ENCODE data around the gene PALS1.

Gene PALS1

GRCh38 chr14:67241411-67242167 lies at the start of gene PALS1:
Gene PALS1, plus strand, starts transcription at chr14:67241435. Its CDS starts 37,736 bp downstream, at chr14:67279171.
- DNase-seq (ENCODE audit: low read depth): peak; percentile 49

GRCh38 chr14:67191768-67192290 lies 49.4 kb upstream of the PALS1 start:
- no peak for DNase-seq (ENCODE audit: low read depth)

GRCh38 chr14:67192366-67192765 lies 48.9 kb upstream of the PALS1 start:
- no peak for DNase-seq (ENCODE audit: low read depth)

GRCh38 chr14:67195279-67195678 lies 46.0 kb upstream of the PALS1 start:
- no peak for DNase-seq (ENCODE audit: low read depth)

- DNase-seq (ENCODE audit: low read depth): no peak
These were observed 42.2 kb upstream of the PALS1 start for GRCh38 chr14:67199016-67199415.

GRCh38 chr14:67207810-67208209 lies 33.4 kb upstream of the PALS1 start:
- DNase-seq (ENCODE audit: low read depth): no peak

- no peak for DNase-seq (ENCODE audit: low read depth)
These were observed 23.1 kb upstream of the PALS1 start for GRCh38 chr14:67218126-67218525.

- DNase-seq (ENCODE audit: low read depth): no peak
These were observed 19.8 kb upstream of the PALS1 start for GRCh38 chr14:67221248-67221981.

- DNase-seq (ENCODE audit: low read depth): no peak
These were observed 19.3 kb upstream of the PALS1 start for GRCh38 chr14:67221982-67222328.

GRCh38 chr14:67225523-67225922 lies 15.7 kb upstream of the PALS1 start:
- DNase-seq (ENCODE audit: low read depth): no peak

- DNase-seq (ENCODE audit: low read depth): no peak
These were observed 12.8 kb upstream of the PALS1 start for GRCh38 chr14:67228325-67228984.

- DNase-seq (ENCODE audit: low read depth): no peak
These were observed 9.2 kb upstream of the PALS1 start for GRCh38 chr14:67232066-67232465.

GRCh38 chr14:67232621-67233020 lies 8.6 kb upstream of the PALS1 start:
- DNase-seq (ENCODE audit: low read depth): no peak

GRCh38 chr14:67237591-67237990 lies 3.6 kb upstream of the PALS1 start:
- DNase-seq (ENCODE audit: low read depth): no peak

GRCh38 chr14:67239582-67239981 lies 1.7 kb upstream of the PALS1 start:
- no peak for DNase-seq (ENCODE audit: low read depth)

GRCh38 chr14:67240168-67240932 lies 885 bp upstream of the PALS1 start:
- DNase-seq (ENCODE audit: low read depth): peak; percentile 20

GRCh38 chr14:67240978-67241410 lies 241 bp upstream of the PALS1 start:
- DNase-seq (ENCODE audit: low read depth): peak; percentile 92

GRCh38 chr14:67242168-67242420 lies 859 bp downstream of the PALS1 start:
- no peak for DNase-seq (ENCODE audit: low read depth)

GRCh38 chr14:67245104-67245503 lies 3.9 kb downstream of the PALS1 start:
- DNase-seq (ENCODE audit: low read depth): no peak

GRCh38 chr14:67251573-67252226 lies 10.5 kb downstream of the PALS1 start:
- no peak for DNase-seq (ENCODE audit: low read depth)

GRCh38 chr14:67253076-67253635 lies 11.9 kb downstream of the PALS1 start:
- no peak for DNase-seq (ENCODE audit: low read depth)

Data from activated T-cell treated with anti-CD3 and anti-CD28 coated beads for 24 hours (primary cell).